ENCODE results near the gene RMDN2.
"Not testable (repeated sequence)": the region's sequence is repeated elsewhere in the genome, so short reads cannot be mapped to it uniquely, and the experiment has no call there.

RMDN2 gene

DNA sequence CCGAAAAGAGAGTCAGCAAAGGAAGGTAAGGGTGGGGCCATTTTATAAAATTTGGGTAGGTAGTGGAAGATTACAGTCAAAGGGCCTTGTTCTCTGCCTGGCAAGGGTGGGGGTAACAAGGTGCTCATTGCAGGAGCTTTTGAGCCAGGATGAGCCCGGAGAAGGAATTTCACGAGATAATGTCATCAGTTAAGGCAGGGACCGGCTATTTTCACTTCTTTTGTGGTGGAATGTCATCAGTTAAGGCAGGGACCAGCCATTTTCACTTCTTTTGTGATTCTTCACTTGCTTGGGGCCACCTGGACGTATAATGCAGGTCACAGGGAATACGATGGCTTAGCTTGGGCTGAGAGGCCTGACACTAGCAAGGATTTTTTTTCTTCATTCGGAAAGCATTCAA is 92.7 kb downstream of the RMDN2 start:
- no peak overlapping the region for H3K4me3 ChIP-seq (ENCODE audit: low read depth, low read length)
- TF ChIP-seq, protein P1, sequence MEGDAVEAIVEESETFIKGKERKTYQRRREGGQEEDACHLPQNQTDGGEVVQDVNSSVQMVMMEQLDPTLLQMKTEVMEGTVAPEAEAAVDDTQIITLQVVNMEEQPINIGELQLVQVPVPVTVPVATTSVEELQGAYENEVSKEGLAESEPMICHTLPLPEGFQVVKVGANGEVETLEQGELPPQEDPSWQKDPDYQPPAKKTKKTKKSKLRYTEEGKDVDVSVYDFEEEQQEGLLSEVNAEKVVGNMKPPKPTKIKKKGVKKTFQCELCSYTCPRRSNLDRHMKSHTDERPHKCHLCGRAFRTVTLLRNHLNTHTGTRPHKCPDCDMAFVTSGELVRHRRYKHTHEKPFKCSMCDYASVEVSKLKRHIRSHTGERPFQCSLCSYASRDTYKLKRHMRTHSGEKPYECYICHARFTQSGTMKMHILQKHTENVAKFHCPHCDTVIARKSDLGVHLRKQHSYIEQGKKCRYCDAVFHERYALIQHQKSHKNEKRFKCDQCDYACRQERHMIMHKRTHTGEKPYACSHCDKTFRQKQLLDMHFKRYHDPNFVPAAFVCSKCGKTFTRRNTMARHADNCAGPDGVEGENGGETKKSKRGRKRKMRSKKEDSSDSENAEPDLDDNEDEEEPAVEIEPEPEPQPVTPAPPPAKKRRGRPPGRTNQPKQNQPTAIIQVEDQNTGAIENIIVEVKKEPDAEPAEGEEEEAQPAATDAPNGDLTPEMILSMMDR (IDR thresholded peaks at IDR 0.05; ENCODE audit: borderline replicate concordance, insufficient read depth, low read depth, low read length) = no peak

DNA sequence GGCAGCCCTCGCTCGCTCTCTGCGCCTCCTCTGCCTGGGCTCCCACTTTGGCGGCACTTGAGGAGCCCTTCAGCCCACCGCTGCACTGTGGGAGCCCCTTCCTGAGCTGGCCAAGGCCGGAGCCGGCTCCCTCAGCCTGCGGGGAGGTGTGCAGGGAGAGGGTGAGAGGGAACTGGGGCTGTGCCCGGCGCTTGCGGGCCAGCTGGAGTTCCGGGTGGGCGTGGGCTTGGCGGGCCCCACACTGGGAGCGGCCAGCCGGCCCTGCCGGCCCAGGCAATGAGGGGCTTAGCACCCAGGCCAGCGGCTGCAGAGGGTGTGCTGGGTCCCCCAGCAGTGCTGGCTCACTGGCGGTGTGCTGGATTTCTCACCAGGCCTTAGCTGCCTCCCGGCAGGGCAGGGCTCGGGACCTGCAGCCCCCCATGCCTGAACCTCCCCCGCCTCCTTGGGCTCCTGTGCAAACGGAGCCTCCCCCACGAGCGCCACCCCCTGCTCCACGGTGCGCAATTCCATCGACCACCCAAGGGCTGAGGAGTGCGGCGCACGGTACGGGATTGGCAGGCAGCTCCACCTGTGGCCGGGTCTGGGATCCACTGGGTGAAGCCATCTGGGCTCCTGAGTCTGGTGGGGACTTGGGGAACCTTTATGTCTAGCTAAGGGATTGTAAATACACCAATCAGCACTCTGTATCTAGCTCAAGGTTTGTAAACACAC is 95.4 kb downstream of the RMDN2 start:
- not testable (repeated sequence) for H3K4me3 ChIP-seq (ENCODE audit: low read depth, low read length)

DNA sequence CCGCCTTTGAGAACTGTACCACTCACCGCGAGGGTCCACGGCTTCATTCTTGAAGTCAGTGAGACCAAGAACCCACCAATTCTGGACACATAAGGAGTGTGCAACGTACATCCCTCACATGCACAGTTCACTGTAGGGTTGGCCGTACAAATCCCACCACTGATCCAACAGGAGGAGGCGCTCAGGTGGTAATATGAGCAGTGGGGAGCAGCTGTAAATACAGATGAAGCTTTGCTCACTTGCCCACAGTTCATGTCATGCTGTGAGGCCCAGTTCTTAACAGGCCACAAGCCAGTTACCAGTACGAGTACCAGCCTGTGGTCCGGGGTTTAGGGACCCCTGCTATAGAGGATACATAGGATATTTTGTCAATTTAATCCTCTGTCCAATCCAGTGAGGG is 96.5 kb downstream of the RMDN2 start:
- H3K4me3 ChIP-seq (ENCODE audit: low read depth, low read length) = no peak overlapping the region
- TF ChIP-seq, protein P1 (IDR thresholded peaks at IDR 0.05; ENCODE audit: borderline replicate concordance, insufficient read depth, low read depth, low read length) = no peak

DNA sequence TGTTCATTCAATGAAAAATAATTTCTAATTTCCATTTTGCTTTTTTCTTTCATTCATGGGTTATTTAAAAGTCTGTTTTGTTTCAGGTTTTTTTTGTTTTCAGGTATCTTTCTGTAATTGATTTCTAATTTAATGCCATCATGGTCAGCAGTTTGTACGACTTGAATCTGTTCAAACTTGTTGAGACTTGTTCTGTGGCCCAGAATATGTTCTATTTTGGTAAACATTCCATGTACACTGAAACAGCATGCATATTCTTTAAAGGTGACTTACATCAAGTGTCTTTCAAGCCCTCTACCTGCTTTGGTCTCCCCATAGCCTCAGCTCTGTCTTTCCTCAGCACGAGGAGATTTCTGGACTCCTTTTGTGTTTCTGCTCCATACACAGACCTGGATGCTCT is 101.8 kb downstream of the RMDN2 start:
- TF ChIP-seq, protein P1 (IDR thresholded peaks at IDR 0.05; ENCODE audit: borderline replicate concordance, insufficient read depth, low read depth, low read length) = no peak
- no peak overlapping the region for H3K4me3 ChIP-seq (ENCODE audit: low read depth, low read length)

DNA sequence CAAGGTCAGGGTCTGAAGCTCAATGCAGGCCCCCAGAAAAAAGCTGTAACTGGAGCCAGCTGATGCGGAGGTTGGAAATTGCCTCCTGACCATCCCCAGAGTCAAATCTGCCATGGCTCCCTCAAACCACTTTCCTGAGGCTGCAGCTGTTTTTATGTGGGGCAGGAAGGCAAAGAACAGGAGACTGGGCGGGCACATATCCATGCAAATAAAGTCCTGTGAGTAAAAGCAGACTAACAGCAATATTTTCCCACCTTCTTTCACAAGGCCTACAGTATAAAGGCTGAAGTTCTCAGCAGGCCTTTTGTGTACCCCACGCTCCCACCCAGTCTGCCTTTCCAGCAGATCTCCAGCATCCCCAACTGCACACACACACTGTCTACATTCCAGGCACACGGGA is 103.7 kb downstream of the RMDN2 start:
- TF ChIP-seq, protein P1 (IDR thresholded peaks at IDR 0.05; ENCODE audit: borderline replicate concordance, insufficient read depth, low read depth, low read length) = no peak
- no peak overlapping the region for H3K4me3 ChIP-seq (ENCODE audit: low read depth, low read length)

DNA sequence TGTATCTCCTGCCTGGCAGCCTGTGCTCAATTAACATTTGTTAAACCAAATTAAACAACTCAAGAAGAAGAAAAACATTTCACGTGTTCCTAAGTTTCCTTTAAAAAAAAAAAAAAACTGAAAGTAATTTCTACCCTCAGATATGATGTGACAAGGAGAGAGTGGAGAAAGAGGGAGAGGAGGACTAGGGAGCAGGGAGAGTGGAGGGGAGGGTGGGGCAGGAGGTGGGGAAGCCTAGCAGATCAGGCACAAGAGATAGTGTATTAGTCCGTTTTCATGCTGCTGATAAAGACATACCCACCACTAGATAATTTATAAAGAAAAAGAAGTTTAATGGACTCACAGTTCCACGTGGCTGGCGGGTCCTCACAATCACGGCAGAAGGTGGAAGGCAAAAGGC is 104.4 kb downstream of the RMDN2 start:
- no peak overlapping the region for H3K4me3 ChIP-seq (ENCODE audit: low read depth, low read length)
- TF ChIP-seq, protein P1 (IDR thresholded peaks at IDR 0.05; ENCODE audit: borderline replicate concordance, insufficient read depth, low read depth, low read length) = no peak

DNA sequence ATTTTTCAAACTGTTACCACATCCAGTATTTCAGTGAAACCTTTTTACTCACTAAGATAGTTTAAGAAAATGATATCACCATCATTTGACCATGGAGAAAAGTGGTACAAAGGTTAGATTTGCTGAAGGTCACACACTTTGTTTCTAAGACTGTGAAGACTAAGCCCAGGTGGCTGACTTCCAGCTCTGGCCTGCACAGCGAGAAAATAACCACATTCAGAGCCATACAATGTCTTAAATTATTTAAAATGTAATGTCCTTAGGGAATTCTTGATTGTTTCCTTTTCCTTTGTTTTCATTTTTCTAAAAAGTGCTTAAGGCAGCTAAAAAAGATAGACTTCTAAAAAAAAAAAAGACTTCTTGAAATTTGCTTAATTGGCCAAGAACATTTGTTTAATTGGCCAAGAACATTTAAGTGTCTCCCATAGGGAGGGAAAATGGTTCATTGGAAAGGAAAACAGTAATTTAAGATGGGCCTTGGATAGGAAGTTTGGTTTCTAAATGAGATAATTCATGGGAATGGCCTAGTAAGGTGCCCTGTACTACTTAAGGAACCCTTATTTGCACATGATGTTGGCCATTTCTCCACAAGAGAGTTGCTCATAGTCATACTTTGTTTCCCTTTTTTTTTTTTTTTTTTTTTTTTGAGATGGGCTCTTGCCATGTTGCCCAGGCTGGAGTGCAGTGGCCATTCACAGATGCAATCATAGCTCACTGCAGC is 105.7 kb downstream of the RMDN2 start:
- TF ChIP-seq, protein P1 (IDR thresholded peaks at IDR 0.05; ENCODE audit: borderline replicate concordance, insufficient read depth, low read depth, low read length) = no peak
- H3K4me3 ChIP-seq (ENCODE audit: low read depth, low read length) = no peak overlapping the region
